ENCODE data around the gene TGFBR1.

The TGFBR1 gene

GRCh38 chr9:99137225-99137624 lies 32.3 kb downstream of the TGFBR1 start:
- peak; percentile 6 for DNase-seq (ENCODE audit: low spot score)

- DNase-seq (ENCODE audit: low spot score) = no peak
These were observed 33.0 kb downstream of the TGFBR1 start for GRCh38 chr9:99137891-99138290.

- no peak for DNase-seq (ENCODE audit: low spot score)
These were observed 33.7 kb downstream of the TGFBR1 start for GRCh38 chr9:99138424-99139284.

- DNase-seq (ENCODE audit: low spot score) = no peak
These were observed 35.0 kb downstream of the TGFBR1 start for GRCh38 chr9:99139868-99140267.

DNA sequence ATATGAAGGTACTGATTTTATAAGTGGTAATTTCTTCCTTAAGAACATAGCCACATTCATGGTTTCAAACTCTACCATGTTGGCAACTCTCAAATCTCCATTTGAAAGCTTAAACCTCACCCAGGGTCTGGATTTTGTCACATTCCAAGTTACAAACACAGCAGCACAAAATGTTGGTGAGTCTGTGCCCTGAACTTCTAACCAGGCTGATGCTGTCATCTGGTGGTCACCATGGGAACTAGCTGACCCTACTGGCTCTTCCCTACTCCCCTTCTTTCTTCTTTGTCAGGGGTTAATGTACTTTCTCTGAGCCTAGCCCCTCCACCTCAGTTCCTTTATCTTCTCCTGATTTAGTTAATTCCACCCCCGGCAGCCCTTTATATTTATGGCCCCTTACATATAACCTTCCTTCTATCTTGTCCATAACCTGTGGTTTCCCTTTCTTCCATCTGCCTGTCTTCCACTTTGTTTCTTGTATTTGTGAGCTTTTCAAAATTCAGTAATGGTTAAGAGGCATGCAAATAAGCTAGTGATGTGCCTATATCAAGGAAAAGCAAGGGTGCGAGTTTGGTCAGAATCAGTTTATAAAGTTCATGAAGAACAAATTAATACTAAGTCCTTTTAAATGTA lies 35.9 kb downstream of the TGFBR1 start:
- DNase-seq (ENCODE audit: low spot score) = peak; percentile 42

- no peak for DNase-seq (ENCODE audit: low spot score)
These were observed 36.9 kb downstream of the TGFBR1 start for GRCh38 chr9:99141849-99142248.

DNA sequence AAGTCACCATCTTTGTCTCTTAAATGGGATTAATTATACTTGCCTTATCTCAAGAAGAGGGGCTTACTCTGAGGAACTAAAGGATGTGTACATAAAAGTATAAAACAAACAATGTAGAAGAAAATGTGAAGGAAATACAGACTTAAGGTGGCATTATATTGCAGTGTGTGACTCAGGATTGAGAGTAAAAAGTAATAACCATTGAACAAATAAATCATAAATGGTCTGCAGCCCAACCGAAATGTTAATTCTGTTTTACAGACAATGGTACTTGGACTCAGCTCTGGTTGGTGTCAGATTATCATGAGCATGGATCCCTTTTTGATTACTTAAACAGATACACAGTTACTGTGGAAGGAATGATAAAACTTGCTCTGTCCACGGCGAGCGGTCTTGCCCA lies 37.4 kb downstream of the TGFBR1 start:
- no peak for DNase-seq (ENCODE audit: low spot score)

DNA sequence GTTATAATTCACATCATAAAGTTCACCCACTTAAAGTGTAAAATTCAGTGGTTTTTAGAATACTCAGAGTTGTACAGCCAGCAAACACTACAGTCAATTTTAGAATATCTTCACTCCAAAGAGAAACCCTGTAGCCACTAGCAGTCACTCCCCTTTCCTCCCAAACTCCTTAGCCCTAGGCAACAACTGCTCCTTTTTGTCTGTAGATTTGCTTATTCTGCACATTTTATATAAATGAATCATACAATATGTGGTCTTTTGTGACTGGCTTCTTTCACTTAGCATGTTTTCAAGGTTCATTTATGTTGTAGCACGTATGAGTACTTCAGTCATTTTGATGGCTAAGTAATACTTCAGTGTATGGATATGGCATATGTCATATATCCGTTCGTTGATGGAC lies 38.7 kb downstream of the TGFBR1 start:
- DNase-seq (ENCODE audit: low spot score) = no peak

- DNase-seq (ENCODE audit: low spot score) = no peak
These were observed 40.1 kb downstream of the TGFBR1 start for GRCh38 chr9:99144966-99145365.

GRCh38 chr9:99146574-99146973 lies 41.7 kb downstream of the TGFBR1 start:
- DNase-seq (ENCODE audit: low spot score) = no peak

DNA sequence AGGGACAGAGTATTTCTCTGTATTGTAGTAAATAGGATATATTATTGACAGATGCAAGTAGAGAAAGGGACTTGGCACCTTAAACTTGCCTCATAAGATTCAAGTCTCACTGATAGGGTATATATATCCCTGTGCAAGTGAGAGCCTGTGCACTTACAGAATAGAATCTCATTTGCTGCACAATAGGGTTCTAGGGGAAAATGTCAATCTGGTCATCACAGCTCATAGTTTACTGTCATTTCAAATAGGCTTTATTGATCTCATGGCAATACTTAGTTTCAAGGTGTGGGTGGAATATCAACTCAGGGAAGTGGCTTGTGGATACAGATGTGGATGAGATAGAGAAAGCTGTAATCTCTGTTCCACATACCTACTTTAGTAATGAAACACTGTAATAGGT lies 42.3 kb downstream of the TGFBR1 start:
- DNase-seq (ENCODE audit: low spot score) = no peak

DNA sequence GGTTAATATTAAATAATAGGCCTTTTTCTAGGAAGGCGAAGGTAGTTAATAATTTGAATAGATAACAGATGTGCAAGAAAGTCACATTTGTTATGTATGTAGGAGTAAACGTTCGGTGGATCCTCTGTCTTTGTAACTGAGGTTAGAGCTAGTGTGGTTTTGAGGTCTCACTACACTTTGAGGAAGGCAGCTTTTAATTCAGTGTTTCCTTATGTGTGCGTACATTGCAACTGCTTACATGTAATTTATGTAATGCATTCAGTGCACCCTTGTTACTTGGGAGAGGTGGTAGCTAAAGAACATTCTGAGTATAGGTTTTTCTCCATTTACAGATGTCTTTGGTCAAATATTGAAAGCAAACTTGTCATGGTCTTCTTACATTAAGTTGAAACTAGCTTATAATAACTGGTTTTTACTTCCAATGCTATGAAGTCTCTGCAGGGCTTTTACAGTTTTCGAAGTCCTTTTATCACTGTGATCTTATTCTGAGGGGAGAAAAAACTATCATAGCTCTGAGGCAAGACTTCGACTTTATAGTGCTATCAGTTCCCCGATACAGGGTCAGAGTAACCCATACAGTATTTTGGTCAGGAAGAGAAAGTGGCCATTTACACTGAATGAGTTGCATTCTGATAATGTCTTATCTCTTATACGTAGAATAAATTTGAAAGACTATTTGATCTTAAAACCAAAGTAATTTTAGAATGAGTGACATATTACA lies 45.7 kb downstream of the TGFBR1 start:
- no peak for DNase-seq (ENCODE audit: low spot score)

GRCh38 chr9:99154356-99154755 lies 49.4 kb downstream of the TGFBR1 start:
- DNase-seq (ENCODE audit: low spot score) = no peak

- no peak for DNase-seq (ENCODE audit: low spot score)
These were observed 50.8 kb downstream of the TGFBR1 start for GRCh38 chr9:99155736-99156135.

DNA sequence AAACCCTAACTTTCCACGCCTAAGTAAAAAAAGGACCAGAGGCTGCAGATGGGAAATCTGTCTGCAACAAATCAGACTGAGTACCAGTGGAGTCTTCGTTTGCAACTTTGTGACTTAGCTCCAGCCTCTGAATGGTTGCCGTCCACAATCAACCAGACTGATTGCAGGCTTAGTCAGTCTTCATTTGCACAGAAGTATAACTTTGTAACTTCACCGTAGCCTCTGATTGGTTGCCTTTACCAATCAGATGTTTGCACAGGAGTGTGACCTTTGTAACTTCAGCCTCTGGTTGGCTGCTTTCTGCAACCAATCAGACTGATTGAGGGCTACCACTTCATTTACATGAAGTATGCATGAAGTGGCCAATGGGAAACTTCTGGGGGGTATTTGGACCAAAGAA lies 53.7 kb downstream of the TGFBR1 start:
- DNase-seq (ENCODE audit: low spot score) = no peak

- no peak for DNase-seq (ENCODE audit: low spot score)
These were observed 55.3 kb downstream of the TGFBR1 start for GRCh38 chr9:99160173-99160572.

DNA sequence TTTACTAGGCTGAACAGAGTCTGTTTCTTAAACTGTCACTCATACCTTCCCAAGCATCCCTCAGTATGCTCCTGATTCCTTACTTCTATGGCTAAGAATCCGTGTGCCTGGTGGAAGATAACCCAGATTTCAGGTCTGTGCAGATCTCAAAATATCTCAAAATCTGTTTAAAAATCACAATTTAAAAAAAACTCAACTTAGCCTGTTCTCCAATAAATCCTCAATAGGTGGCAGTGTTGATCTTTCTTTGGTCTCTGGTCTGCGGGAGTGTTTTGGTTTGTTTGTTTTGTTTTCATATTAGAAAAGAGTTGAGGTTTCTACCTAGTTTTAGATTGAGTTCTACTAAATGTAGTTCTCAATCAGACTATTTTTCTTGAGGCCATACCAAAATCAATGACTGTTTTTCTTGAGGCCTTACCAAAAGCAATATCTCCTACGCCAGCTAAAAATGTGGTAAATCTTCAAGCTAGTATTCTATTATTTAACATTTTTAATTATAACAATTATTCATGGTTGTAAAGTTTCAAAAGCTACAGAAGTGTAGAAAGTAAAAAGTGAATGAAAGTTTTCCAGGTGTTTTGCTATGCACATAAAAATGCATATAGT lies 57.9 kb downstream of the TGFBR1 start:
- no peak for DNase-seq (ENCODE audit: low spot score)

DNA sequence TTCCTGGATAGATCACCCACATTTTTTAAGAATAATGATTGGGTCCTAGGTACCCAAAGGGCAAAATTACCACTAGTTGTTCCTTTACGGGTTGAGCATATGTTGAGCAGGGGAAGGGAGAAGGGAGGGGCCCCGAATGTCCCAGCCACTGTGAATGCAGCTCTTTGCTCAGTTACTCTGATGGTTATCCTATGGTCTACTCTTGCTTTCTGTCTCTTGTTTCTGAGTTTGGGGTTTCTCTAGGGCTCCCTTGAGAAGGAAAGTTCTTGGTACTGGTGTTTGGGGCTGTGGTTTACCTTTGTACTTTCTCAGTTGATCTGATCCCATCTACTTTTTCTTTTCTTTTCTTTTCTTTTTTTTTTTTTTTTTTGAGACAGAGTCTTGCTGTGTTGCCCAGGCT lies 61.2 kb downstream of the TGFBR1 start:
- no peak for DNase-seq (ENCODE audit: low spot score)

- no peak for DNase-seq (ENCODE audit: low spot score)
These were observed 62.2 kb downstream of the TGFBR1 start for GRCh38 chr9:99167119-99167518.

DNA sequence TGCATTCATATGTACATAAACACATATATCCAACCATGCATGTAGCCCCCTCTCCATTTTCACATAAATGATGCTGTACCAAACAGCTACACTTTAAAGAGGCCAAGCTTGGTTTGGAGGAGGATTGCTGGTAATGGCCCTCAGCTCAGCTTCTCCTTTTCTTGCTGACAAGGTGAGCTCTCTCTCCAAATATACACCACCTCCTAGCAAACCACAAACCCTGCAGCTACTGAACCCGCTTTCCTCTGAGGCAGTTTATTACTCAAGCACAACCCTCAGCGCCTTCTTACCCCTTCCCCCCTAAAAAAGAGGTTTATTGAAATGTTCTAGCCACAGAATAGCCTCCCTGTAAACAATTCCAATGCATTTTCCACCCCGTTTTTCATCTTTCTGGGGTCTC lies 62.8 kb downstream of the TGFBR1 start:
- no peak for DNase-seq (ENCODE audit: low spot score)

DNA sequence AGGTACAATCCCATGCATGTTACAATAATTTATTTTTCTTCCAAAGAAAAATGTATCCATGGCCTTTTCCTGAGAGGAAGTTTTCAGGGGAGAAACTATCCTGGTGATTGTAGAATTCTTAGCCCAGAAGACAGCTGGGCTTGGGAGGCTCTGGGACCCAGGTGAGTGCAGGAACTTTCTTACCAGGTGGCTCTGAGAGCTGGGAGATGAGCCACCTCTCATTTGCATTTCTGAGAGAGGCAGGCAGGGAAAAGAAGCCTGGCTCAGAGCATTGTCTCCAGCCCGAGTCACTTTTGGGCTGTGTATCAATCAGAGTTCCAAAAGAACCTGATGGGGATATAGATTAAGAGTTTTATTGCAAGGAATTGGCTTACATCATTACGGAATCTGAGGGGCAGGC lies 64.2 kb downstream of the TGFBR1 start:
- no peak for DNase-seq (ENCODE audit: low spot score)

DNA sequence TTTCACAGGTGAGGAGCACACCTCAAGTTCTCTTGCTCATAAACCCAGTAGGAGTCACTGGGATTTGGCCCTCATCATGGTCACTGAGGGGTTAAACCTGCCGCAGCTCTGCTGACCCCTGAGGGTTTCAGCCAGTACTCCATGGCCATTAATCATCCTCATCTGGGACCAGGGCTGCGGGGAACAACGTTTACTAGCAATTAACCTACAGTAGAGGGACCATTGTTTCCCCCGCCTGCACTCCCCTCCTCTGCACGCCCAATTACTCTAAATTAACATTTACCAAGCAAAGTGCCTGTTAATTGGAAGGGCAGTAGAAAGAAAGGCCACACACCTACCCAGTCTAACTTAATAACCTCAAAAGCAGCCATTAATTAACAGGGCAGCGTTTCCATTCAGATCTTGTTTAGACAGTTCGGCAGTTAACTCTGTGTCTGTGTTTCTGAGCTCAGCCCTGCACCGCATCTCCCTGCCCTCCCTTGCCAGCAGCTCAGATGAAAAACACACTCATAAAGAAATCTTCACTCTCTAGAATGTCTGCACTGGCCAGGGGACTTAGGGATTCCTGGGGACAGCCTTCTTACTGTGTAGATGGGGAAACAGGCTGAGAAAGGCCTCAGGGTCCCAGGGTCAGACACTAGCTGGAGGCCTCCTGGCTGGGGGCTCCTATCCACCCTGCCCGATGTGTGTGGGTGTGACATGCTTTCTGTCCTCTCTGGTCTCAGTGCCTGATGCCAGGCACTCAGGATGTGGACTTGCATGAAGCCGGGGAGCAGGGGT lies 65.3 kb downstream of the TGFBR1 start:
- no peak for DNase-seq (ENCODE audit: low spot score)
